CD4-positive, alpha-beta T cell (primary cell): ENCODE measurements around the gene RAB32. TPM values are rescaled to one million over a fixed set of nuclear protein-coding genes. Genes with fewer than 3 reads are reported as not detected.

ENCODE experiments used
- ATAC-seq: fragments of 200-7000 bp; cut with Tn5 transposase; one replicate; pipeline ENCODE4 v1.10.0; 2022; ENCODE audit warnings: mild to moderate bottlenecking; ENCODE audit not compliant: poor library complexity
- CTCF ChIA-PET: fragments of 350-600 bp; sonication (Branson Sonifier 250); formaldehyde crosslinking; loops from one replicate; lab custom pipeline; 2021; ENCODE audit warnings: antibody characterized with exemption, inconsistent platforms; lab: Charles Lee
- POLR2A ChIA-PET: fragments of 350-600 bp; sonication (Branson Sonifier 250); formaldehyde crosslinking; loops from one replicate; lab custom pipeline; 2021; ENCODE audit warnings: antibody characterized with exemption, inconsistent platforms; lab: Charles Lee
- DNase-seq, 14 experiments: peaks; one replicate each; pipeline ENCODE4 v3.0.0-alpha.2; 2013 to 2020; ENCODE audit warnings: mixed read lengths in 2 of 14
- H3K27ac ChIP-seq, 2 donors: one replicate each; pipeline versions ENCODE4 v1.5.1 to v1.7.0; 2013; ENCODE audit warnings: low read length in 2 of 2, low read depth in 1 of 2, mild to moderate bottlenecking in 1 of 2
- H3K27me3 ChIP-seq, 2 experiments: 1 replicate in 1 of 2; 2 replicates in 1 of 2; pipeline versions ENCODE4 v1.6.1 to v1.7.0; 2013; ENCODE audit warnings: low read length in 2 of 2, control low read depth in 1 of 2, mild to moderate bottlenecking in 1 of 2, moderate library complexity in 1 of 2; ENCODE audit not compliant: insufficient read depth in 2 of 2, control insufficient read depth in 1 of 2
- H3K36me3 ChIP-seq: one replicate; pipeline ENCODE4 v1.6.1; 2013; ENCODE audit warnings: low read length, control low read depth; ENCODE audit not compliant: insufficient read depth
- H3K4me1 ChIP-seq: one replicate; pipeline ENCODE4 v1.6.1; 2013; ENCODE audit warnings: low read length, control low read depth; ENCODE audit not compliant: insufficient read depth
- H3K4me3 ChIP-seq: one replicate; pipeline ENCODE4 v1.5.1; 2013; ENCODE audit warnings: mild to moderate bottlenecking, low read length, moderate library complexity
- H3K9me3 ChIP-seq, 2 experiments: 1 replicate in 1 of 2; 2 replicates in 1 of 2; pipeline versions ENCODE4 v1.6.1 to v1.7.0; 2013; ENCODE audit warnings: low read length in 2 of 2, mild to moderate bottlenecking in 2 of 2, control low read depth in 1 of 2, moderate library complexity in 1 of 2; ENCODE audit not compliant: control insufficient read depth in 1 of 2, insufficient read depth in 1 of 2
- H3K27ac Mint-ChIP-seq: one replicate; pipeline ENCODE4 v1.8.0; 2020; ENCODE audit warnings: mixed read lengths
- H3K27me3 Mint-ChIP-seq: one replicate; pipeline ENCODE4 v1.8.0; 2021; ENCODE audit warnings: mixed read lengths
- H3K36me3 Mint-ChIP-seq: one replicate; pipeline ENCODE4 v1.8.0; 2021; ENCODE audit warnings: low read depth, mixed read lengths
- H3K4me1 Mint-ChIP-seq: one replicate; pipeline ENCODE4 v1.8.0; 2021; ENCODE audit warnings: low read depth, mixed read lengths
- H3K4me3 Mint-ChIP-seq: one replicate; pipeline ENCODE4 v1.8.0; 2020; ENCODE audit warnings: mild to moderate bottlenecking, mixed read lengths
- H3K9me3 Mint-ChIP-seq: one replicate; pipeline ENCODE4 v1.8.0; 2020; ENCODE audit warnings: mixed read lengths
- CTCF ChIP-seq: fragments of 200-600 bp; IDR thresholded peaks from one replicate; pipeline ENCODE4 v1.8.0; 2022; ENCODE audit warnings: antibody characterized with exemption, mild to moderate bottlenecking
- intact Hi-C, 2 experiments: fragments of 100-400 bp; cut with DNase I in 1 of 2; cut with micrococcal nuclease in 1 of 2; formaldehyde crosslinking; loops; one replicate each; pipeline versions ENCODE4 v1.15.1 to v1.9.0; 2023 to 2025; cut with DNase I, micrococcal nuclease
- total RNA-seq, 174 experiments: library from RNA in 2 of 174; stranded (reverse) in 2 of 174; gene quantifications; one replicate each; pipeline ENCODE4 v1.2.3 and lab custom pipeline; 2021 to 2026

The RAB32 gene
- total RNA-seq, 2 experiments from 2014 or later = 0.44 to 0.47 TPM

DNA sequence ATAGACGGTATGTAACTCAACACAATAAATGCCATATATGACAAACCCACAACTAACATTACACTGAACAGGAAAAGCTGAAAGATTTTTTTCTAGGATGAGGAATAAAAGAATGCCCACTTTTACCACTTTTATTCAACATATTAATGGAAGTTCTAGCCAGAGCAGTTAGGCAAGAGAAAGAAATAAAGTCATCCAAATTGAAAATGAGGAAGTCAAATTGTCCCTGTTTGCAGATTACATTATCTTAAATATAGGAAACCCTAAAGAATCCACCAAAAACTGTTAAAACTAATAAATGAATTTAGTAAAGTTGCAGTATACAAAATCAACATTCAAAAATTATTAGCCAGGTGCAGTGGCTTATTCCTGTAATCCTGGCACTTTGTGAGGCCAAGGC lies 30.6 kb downstream of the RAB32 start:
- Mint-ChIP-seq H3K36me3 (no peaks in the 10 kb centered on the region), H3K4me1 (no peaks in the 10 kb centered on the region), H3K27ac (no peak overlapping the region), H3K4me3 (no peak overlapping the region), H3K27me3 (no peaks in the 10 kb centered on the region), H3K9me3 (no peaks in the 10 kb centered on the region)
- no peak overlapping the region for H3K27ac ChIP-seq
- no peaks in the 10 kb centered on the region for H3K36me3 ChIP-seq
- H3K4me1 ChIP-seq = no peaks in the 10 kb centered on the region
- intact Hi-C loops = no loop called here
- no peak for TF ChIP-seq CTCF
- no peak overlapping the region for H3K4me3 ChIP-seq
- H3K9me3 ChIP-seq = peaks cover 0 to 10% of the 10 kb centered on the region in 2 experiments
- DNase-seq (no peak), ATAC-seq (no peak)
- CTCF ChIA-PET = no interaction called here
- POLR2A ChIA-PET = no interaction called here
- H3K27me3 ChIP-seq = no peaks in the 10 kb centered on the region

- TF ChIP-seq CTCF = no peak
Measured at GRCh38 chr6:146578054-146578453, 34.4 kb downstream of the RAB32 start.

GRCh38 chr6:146581968-146582367 lies 38.3 kb downstream of the RAB32 start:
- Histone ChIP-seq H3K4me1 (no peaks in the 10 kb centered on the region), H3K36me3 (no peaks in the 10 kb centered on the region), H3K4me3 (no peak overlapping the region), H3K27me3 (no peaks in the 10 kb centered on the region), H3K27ac (no peak overlapping the region), H3K9me3 (no peaks in the 10 kb centered on the region)
- Mint-ChIP-seq H3K4me3 (no peak overlapping the region), H3K9me3 (no peaks in the 10 kb centered on the region), H3K27ac (no peak overlapping the region), H3K27me3 (no peaks in the 10 kb centered on the region), H3K36me3 (no peaks in the 10 kb centered on the region), H3K4me1 (no peaks in the 10 kb centered on the region)
- DNase-seq (no peak), ATAC-seq (no peak)
- ChIA-PET CTCF (no interaction called here), POLR2A (no interaction called here)
- TF ChIP-seq CTCF = no peak
- intact Hi-C loops = no loop called here

More at GRCh38 chr6:146578054-146578453, 34.4 kb downstream of the RAB32 start:
- Mint-ChIP-seq H3K4me1 (no peaks in the 10 kb centered on the region), H3K4me3 (no peak overlapping the region), H3K27me3 (no peaks in the 10 kb centered on the region), H3K9me3 (no peaks in the 10 kb centered on the region), H3K36me3 (no peaks in the 10 kb centered on the region), H3K27ac (no peak overlapping the region)
- DNase-seq (no peak), ATAC-seq (no peak)
- no peaks in the 10 kb centered on the region for H3K4me1 ChIP-seq
- H3K27ac ChIP-seq = no peak overlapping the region
- intact Hi-C loops = no loop called here
- no peaks in the 10 kb centered on the region for H3K9me3 ChIP-seq
- ChIA-PET POLR2A (no interaction called here), CTCF (no interaction called here)
- H3K36me3 ChIP-seq = no peaks in the 10 kb centered on the region
- H3K4me3 ChIP-seq = no peak overlapping the region
- no peaks in the 10 kb centered on the region for H3K27me3 ChIP-seq
